ENCODE measurements around the gene HIP1.

DNA sequence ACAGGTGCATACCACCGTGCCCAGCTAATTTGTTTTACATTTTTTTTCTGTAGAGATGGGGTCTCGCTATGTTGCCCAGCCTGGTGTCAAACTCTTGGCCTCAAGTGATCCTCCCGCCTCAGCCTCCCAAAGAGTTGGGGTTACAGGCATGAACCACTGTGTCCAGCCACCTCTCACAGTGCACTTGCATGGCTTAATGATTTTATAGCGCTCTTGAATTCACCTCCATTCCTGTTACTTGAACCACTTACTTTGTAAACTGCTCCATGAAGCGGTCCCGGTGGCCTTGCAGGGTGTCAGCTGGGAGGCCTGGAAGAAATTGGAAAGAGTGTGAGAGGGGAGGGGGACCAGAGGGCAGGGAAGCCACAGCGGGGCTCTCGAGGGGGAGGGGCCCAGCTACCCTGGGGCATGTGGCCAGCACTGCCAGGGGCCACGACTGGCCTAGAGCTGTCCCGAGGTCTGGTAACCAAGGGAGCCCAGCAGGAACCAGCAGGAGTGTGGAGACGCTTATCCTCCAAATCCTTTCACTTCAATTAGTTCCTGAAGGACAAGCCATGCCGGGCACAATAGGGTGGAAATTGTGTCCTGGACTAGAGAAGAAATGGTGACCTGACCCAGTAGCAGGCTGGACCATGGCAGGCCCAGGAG is 170.7 kb downstream of the HIP1 start:
- TF ChIP-seq POLR2AphosphoS5 (IDR thresholded peaks at IDR 0.05; ENCODE audit: low read depth, low read length) (no peak), SIN3A (IDR thresholded peaks at IDR 0.05; ENCODE audit: borderline replicate concordance, insufficient read depth, low read depth, low read length) (no peak)
- TF ChIP-seq, protein P1, sequence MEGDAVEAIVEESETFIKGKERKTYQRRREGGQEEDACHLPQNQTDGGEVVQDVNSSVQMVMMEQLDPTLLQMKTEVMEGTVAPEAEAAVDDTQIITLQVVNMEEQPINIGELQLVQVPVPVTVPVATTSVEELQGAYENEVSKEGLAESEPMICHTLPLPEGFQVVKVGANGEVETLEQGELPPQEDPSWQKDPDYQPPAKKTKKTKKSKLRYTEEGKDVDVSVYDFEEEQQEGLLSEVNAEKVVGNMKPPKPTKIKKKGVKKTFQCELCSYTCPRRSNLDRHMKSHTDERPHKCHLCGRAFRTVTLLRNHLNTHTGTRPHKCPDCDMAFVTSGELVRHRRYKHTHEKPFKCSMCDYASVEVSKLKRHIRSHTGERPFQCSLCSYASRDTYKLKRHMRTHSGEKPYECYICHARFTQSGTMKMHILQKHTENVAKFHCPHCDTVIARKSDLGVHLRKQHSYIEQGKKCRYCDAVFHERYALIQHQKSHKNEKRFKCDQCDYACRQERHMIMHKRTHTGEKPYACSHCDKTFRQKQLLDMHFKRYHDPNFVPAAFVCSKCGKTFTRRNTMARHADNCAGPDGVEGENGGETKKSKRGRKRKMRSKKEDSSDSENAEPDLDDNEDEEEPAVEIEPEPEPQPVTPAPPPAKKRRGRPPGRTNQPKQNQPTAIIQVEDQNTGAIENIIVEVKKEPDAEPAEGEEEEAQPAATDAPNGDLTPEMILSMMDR (IDR thresholded peaks at IDR 0.05), result no peak
- TF ChIP-seq, protein P2, sequence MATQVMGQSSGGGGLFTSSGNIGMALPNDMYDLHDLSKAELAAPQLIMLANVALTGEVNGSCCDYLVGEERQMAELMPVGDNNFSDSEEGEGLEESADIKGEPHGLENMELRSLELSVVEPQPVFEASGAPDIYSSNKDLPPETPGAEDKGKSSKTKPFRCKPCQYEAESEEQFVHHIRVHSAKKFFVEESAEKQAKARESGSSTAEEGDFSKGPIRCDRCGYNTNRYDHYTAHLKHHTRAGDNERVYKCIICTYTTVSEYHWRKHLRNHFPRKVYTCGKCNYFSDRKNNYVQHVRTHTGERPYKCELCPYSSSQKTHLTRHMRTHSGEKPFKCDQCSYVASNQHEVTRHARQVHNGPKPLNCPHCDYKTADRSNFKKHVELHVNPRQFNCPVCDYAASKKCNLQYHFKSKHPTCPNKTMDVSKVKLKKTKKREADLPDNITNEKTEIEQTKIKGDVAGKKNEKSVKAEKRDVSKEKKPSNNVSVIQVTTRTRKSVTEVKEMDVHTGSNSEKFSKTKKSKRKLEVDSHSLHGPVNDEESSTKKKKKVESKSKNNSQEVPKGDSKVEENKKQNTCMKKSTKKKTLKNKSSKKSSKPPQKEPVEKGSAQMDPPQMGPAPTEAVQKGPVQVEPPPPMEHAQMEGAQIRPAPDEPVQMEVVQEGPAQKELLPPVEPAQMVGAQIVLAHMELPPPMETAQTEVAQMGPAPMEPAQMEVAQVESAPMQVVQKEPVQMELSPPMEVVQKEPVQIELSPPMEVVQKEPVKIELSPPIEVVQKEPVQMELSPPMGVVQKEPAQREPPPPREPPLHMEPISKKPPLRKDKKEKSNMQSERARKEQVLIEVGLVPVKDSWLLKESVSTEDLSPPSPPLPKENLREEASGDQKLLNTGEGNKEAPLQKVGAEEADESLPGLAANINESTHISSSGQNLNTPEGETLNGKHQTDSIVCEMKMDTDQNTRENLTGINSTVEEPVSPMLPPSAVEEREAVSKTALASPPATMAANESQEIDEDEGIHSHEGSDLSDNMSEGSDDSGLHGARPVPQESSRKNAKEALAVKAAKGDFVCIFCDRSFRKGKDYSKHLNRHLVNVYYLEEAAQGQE (IDR thresholded peaks at IDR 0.05; ENCODE audit: insufficient read depth in 1 of 2, low read depth in 2 of 2, low read length in 1 of 2), result no peak
